Thoracic aorta (tissue), 2 donors: ENCODE measurements around the gene TMEM18. TPM values are rescaled to one million over a fixed set of nuclear protein-coding genes. Genes with fewer than 3 reads are reported as not detected.

Experiments
- ATAC-seq: fragments of 150-250 bp; one replicate; pipeline ENCODE4 v1.8.0; 2017; ENCODE audit warnings: low read depth; ENCODE audit not compliant: insufficient number of reproducible peaks, low FRiP score
- DNase-seq: peaks from one replicate; pipeline ENCODE4 v3.0.0-alpha.2; 2020; ENCODE audit warnings: low spot score
- H3K27ac ChIP-seq, 2 donors: fragments of 200-600 bp; sonication (generic); 1 replicate in 1 of 2; 2 replicates in 1 of 2; pipeline ENCODE4 v1.5.1; 2016; ENCODE audit warnings: mild to moderate bottlenecking in 2 of 2, moderate library complexity in 2 of 2
- H3K27me3 ChIP-seq: fragments of 200-600 bp; sonication (generic); replicated peaks from 2 replicates; pipeline ENCODE4 v1.6.0; 2016; ENCODE audit warnings: mild to moderate bottlenecking; ENCODE audit not compliant: insufficient read depth
- H3K36me3 ChIP-seq: fragments of 200-600 bp; sonication (generic); one replicate; pipeline ENCODE4 v1.5.1; 2016
- H3K4me1 ChIP-seq, 2 donors: fragments of 200-600 bp; sonication (generic); 1 replicate in 1 of 2; 2 replicates in 1 of 2; pipeline versions ENCODE4 v1.5.1 to v1.6.0; 2016; ENCODE audit warnings: low read depth in 2 of 2, mild to moderate bottlenecking in 1 of 2; ENCODE audit not compliant: control insufficient read depth in 1 of 2
- H3K4me3 ChIP-seq: fragments of 200-600 bp; sonication (generic); 2 replicates; pipeline ENCODE4 v1.5.1; 2016; ENCODE audit warnings: mild to moderate bottlenecking
- H3K9me3 ChIP-seq: fragments of 200-600 bp; sonication (generic); 2 replicates; pipeline ENCODE4 v1.5.1; 2016
- total RNA-seq, 2 donors: library from RNA; depleted of rRNA; stranded (reverse); fragments of >200 nt; gene quantifications; one replicate each; pipeline versions ENCODE4 v1.1.0 to v1.2.3, GENCODE V29; 2016
- TF ChIP-seq, protein P1 (sequence below): fragments of 200-600 bp; sonication (generic); IDR thresholded peaks from one replicate; pipeline ENCODE4 v1.5.1; 2019; ENCODE audit warnings: antibody characterized with exemption

Gene TMEM18
- total RNA-seq, 2 donors from 2014 or later = 3.1 to 14.8 TPM

GRCh38 chr2:622357-622756 lies 54.8 kb downstream of the TMEM18 start:
- Histone ChIP-seq H3K27me3 (no peaks in the 10 kb centered on the region), H3K4me1 (no peaks in the 10 kb centered on the region), H3K27ac (no peak overlapping the region), H3K9me3 (peaks cover 9% of the 10 kb centered on the region), H3K4me3 (no peak overlapping the region), H3K36me3 (no peaks in the 10 kb centered on the region)
- DNase-seq (no peak), ATAC-seq (no peak)
- TF ChIP-seq, protein P1, sequence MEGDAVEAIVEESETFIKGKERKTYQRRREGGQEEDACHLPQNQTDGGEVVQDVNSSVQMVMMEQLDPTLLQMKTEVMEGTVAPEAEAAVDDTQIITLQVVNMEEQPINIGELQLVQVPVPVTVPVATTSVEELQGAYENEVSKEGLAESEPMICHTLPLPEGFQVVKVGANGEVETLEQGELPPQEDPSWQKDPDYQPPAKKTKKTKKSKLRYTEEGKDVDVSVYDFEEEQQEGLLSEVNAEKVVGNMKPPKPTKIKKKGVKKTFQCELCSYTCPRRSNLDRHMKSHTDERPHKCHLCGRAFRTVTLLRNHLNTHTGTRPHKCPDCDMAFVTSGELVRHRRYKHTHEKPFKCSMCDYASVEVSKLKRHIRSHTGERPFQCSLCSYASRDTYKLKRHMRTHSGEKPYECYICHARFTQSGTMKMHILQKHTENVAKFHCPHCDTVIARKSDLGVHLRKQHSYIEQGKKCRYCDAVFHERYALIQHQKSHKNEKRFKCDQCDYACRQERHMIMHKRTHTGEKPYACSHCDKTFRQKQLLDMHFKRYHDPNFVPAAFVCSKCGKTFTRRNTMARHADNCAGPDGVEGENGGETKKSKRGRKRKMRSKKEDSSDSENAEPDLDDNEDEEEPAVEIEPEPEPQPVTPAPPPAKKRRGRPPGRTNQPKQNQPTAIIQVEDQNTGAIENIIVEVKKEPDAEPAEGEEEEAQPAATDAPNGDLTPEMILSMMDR = no peak

DNA sequence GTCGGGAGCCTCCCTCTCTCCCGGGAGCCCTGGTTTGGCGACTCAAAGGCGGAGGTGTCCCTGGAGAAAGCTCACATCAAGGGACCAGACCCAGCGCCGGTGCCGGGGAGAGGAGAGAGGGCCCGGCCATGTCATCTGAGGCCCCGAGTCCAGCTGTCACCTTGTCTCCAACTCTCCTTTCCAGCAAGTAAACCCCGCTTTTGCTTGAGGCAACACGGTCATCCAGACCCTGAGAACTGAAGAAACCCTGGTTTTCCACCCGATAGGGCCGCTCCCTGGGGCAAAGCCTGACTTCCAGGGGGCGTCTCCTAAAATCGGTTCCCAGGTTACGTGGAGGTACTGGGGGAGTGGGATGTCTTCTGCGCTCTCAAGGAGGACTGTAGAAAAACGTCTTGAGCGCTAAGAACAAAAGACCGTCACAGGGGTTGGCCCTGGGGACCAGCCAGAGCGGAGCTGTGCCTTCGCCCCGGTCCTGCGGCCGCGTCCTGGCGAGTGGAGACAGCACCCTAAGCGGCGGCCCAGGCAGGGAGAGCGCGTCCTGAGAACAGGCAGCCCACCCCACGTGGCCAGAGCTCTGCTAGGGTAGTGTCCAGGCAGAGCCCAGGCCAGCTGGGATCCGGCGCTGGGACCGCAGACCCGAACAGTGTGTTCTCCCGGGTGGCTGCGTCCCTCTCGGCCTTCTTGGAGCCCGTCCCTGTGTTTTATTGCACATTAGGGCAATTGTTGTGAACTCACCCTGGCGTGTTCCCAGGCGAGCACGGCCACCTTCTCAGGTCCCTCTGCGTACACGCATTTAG lies 55.7 kb downstream of the TMEM18 start:
- TF ChIP-seq, protein P1 = no peak
- H3K36me3 ChIP-seq = no peaks in the 10 kb centered on the region
- H3K4me1 ChIP-seq = no peaks in the 10 kb centered on the region
- H3K27me3 ChIP-seq = no peaks in the 10 kb centered on the region
- H3K4me3 ChIP-seq = no peak overlapping the region
- H3K27ac ChIP-seq = no peak overlapping the region
- ATAC-seq (no peak), DNase-seq (no peak)
- H3K9me3 ChIP-seq = peaks cover 9% of the 10 kb centered on the region

DNA sequence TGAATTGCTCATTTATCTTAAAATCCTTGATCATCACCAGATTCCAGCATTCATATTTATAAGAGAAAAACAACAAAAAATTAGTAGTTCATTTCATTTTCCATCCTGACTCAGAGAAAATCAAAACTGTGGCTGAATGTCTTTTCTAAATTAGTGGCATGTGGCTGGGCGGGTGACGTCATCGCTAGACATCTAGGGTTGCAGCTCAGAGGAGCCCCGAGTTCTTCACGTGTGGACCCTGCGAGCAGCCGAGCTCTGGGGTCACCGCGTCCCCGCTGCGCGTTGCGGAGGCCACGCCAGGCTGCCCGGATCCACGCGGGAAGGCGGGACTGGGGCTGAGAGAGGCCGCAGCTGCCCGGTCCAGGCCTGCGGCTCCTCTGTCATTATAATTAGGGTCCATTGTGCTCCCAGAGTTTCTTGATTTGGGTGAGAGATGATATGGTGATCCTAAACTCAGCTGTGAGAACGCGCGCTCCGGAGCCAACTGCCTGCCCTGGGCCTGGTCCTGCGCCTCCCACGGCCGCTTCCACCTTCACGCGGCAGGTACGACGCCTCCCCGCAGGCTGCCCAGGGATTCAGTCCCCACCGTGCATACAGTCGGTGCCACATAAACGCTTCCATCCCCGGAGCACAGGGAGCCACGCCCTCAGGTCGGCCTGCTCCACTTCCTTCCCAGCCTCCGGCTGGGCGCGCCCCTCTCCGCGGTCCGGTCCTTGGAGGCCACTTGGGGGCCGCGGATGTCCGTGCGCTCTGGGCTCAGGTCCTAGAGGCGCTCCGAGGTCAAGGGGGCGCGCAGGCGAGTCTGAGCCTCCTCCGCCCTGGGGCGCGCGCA lies 56.5 kb downstream of the TMEM18 start:
- H3K27me3 ChIP-seq = no peaks in the 10 kb centered on the region
- TF ChIP-seq, protein P1 = no peak
- H3K9me3 ChIP-seq = peaks cover 9% of the 10 kb centered on the region
- no peak overlapping the region for H3K4me3 ChIP-seq
- ATAC-seq (no peak), DNase-seq (no peak)
- H3K27ac ChIP-seq = no peak overlapping the region
- no peaks in the 10 kb centered on the region for H3K36me3 ChIP-seq
- H3K4me1 ChIP-seq = no peaks in the 10 kb centered on the region

DNA sequence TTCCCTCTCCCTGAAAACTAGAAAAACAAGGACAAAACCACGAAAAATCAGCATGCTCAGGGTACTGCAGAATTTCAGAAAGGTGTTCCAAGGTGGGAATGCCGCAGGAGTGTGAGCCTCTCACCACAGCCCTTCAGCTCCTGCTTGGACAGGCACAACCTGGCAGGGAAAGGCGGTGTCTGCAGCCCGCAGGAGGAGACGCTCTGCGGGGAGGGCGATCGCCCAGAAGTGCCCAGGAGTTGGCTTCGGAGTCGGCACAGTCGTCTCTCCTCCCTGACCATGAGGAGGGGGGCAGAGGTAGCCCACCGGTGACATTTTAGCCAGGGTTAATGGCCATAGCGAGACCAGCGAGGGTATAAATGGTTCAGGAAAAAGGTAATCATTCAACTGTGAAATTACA lies 57.2 kb downstream of the TMEM18 start:
- Histone ChIP-seq H3K4me1 (no peaks in the 10 kb centered on the region), H3K4me3 (no peak overlapping the region), H3K36me3 (no peaks in the 10 kb centered on the region), H3K27ac (no peak overlapping the region), H3K27me3 (no peaks in the 10 kb centered on the region), H3K9me3 (peaks cover 9% of the 10 kb centered on the region)
- ATAC-seq (no peak), DNase-seq (no peak)
- TF ChIP-seq, protein P1 = no peak

GRCh38 chr2:618422-618990 lies 58.7 kb downstream of the TMEM18 start:
- TF ChIP-seq, protein P1 = no peak

More at GRCh38 chr2:618422-618990, 58.7 kb downstream of the TMEM18 start:
- Histone ChIP-seq H3K9me3 (peaks cover 9% of the 10 kb centered on the region), H3K4me1 (no peaks in the 10 kb centered on the region), H3K4me3 (no peak overlapping the region), H3K27me3 (no peaks in the 10 kb centered on the region), H3K36me3 (no peaks in the 10 kb centered on the region), H3K27ac (no peak overlapping the region)
- DNase-seq (no peak), ATAC-seq (no peak)
